WTC11 (cell line): ENCODE measurements around the gene PLEKHH2. TPM values are rescaled to one million over a fixed set of nuclear protein-coding genes. Genes with fewer than 3 reads are reported as not detected.

Source experiments
- ATAC-seq: fragments of 200-7000 bp; cut with Tn5 transposase; 2 replicates; pipeline ENCODE4 v1.10.0; 2021; ENCODE audit warnings: mild to moderate bottlenecking, moderate library complexity
- CTCF ChIA-PET: fragments of 300-600 bp; sonication (Branson Sonifier 250); formaldehyde crosslinking; loops from one replicate; lab custom pipeline; 2021; ENCODE audit warnings: antibody characterized with exemption; lab: Charles Lee
- POLR2A ChIA-PET: fragments of 350-600 bp; sonication (Branson Sonifier 250); formaldehyde crosslinking; loops from one replicate; lab custom pipeline; 2021; ENCODE audit warnings: antibody characterized with exemption; lab: Charles Lee
- DNase-seq: peaks from one replicate; pipeline ENCODE4 v3.0.0; 2021; ENCODE audit warnings: low spot score
- H3K27ac Mint-ChIP-seq: 2 replicates; pipeline ENCODE4 v1.8.0; 2021; ENCODE audit warnings: mixed read lengths
- H3K27me3 Mint-ChIP-seq: 2 replicates; pipeline ENCODE4 v1.8.0; 2021; ENCODE audit warnings: low read depth, mild to moderate bottlenecking, moderate library complexity, mixed read lengths
- H3K36me3 Mint-ChIP-seq: 2 replicates; pipeline ENCODE4 v1.8.0; 2021; ENCODE audit warnings: mixed read lengths
- H3K4me1 Mint-ChIP-seq: 2 replicates; pipeline ENCODE4 v1.8.0; 2022; ENCODE audit warnings: mixed read lengths
- H3K4me3 Mint-ChIP-seq: 2 replicates; pipeline ENCODE4 v1.8.0; 2021; ENCODE audit warnings: mild to moderate bottlenecking, moderate library complexity, mixed read lengths
- H3K9me3 Mint-ChIP-seq: 2 replicates; pipeline ENCODE4 v1.8.0; 2021; ENCODE audit warnings: mixed read lengths
- CDX4 ChIP-seq: fragments of 250-450 bp; sonication (Bioruptor Pico); IDR thresholded peaks from 2 replicates; pipeline ENCODE4 v1.9.0; 2021; ENCODE audit warnings: moderate library complexity, mild to moderate bottlenecking, inconsistent platforms, borderline replicate concordance
- CREB1 ChIP-seq: sonication (generic); formaldehyde crosslinking; IDR thresholded peaks from 2 replicates; pipeline ENCODE4 v1.8.0; 2023; ENCODE audit warnings: mild to moderate bottlenecking, missing genetic modification reagents
- ERG ChIP-seq: fragments of 250-450 bp; sonication (Bioruptor Pico); IDR thresholded peaks from 2 replicates; pipeline ENCODE4 v1.8.0; 2021; ENCODE audit warnings: mild to moderate bottlenecking
- JAZF1 ChIP-seq: fragments of 250-450 bp; sonication (Bioruptor Pico); IDR thresholded peaks from 2 replicates; pipeline ENCODE4 v1.9.0; 2021; ENCODE audit warnings: moderate library complexity, mild to moderate bottlenecking, inconsistent platforms
- KAT7 ChIP-seq: sonication (generic); formaldehyde crosslinking; IDR thresholded peaks from 2 replicates; pipeline ENCODE4 v1.8.1; 2023; ENCODE audit warnings: missing genetic modification reagents, mild to moderate bottlenecking, borderline replicate concordance
- MYBL2 ChIP-seq: sonication (generic); formaldehyde crosslinking; IDR thresholded peaks from 2 replicates; pipeline ENCODE4 v1.8.1; 2023; ENCODE audit warnings: mild to moderate bottlenecking, moderate library complexity, missing genetic modification reagents
- OVOL2 ChIP-seq: fragments of 250-450 bp; sonication (Bioruptor Pico); IDR thresholded peaks from 2 replicates; pipeline ENCODE4 v1.9.0; 2021; ENCODE audit warnings: mild to moderate bottlenecking, borderline replicate concordance
- RELA ChIP-seq: sonication (generic); formaldehyde crosslinking; IDR thresholded peaks from 2 replicates; pipeline ENCODE4 v1.8.1; 2022; ENCODE audit warnings: missing genetic modification reagents, mild to moderate bottlenecking, borderline replicate concordance
- SMAD4 ChIP-seq: sonication (generic); formaldehyde crosslinking; IDR thresholded peaks from 2 replicates; pipeline ENCODE4 v1.8.0; 2022; ENCODE audit warnings: mild to moderate bottlenecking, missing genetic modification reagents
- STAT6 ChIP-seq: sonication (generic); formaldehyde crosslinking; conservative IDR thresholded peaks from 2 replicates; pipeline ENCODE4 v1.8.1; 2023; ENCODE audit warnings: mild to moderate bottlenecking, low read depth, missing genetic modification reagents, moderate library complexity
- TEAD1 ChIP-seq: sonication (generic); formaldehyde crosslinking; IDR thresholded peaks from 2 replicates; pipeline ENCODE4 v1.8.0; 2022; ENCODE audit warnings: mild to moderate bottlenecking, missing genetic modification reagents
- ZBTB21 ChIP-seq: sonication (generic); formaldehyde crosslinking; IDR thresholded peaks from 2 replicates; pipeline ENCODE4 v1.8.1; 2023; ENCODE audit warnings: mild to moderate bottlenecking, missing genetic modification reagents, borderline replicate concordance
- ZNF263 ChIP-seq: sonication (generic); formaldehyde crosslinking; IDR thresholded peaks from 2 replicates; pipeline ENCODE4 v1.8.1; 2022; ENCODE audit warnings: low read depth, mild to moderate bottlenecking, moderate library complexity, missing genetic modification reagents
- ZNF423 ChIP-seq: fragments of 250-450 bp; sonication (Bioruptor Pico); IDR thresholded peaks from 2 replicates; pipeline ENCODE4 v2.1.2; 2022; ENCODE audit warnings: mild to moderate bottlenecking, moderate library complexity
- total RNA-seq: library from RNA; stranded (reverse); gene quantifications from 3 replicates; pipeline ENCODE4 v1.2.3, GENCODE V29; 2021
- TF ChIP-seq, protein P1 (sequence below): sonication (generic); formaldehyde crosslinking; IDR thresholded peaks from 2 replicates; pipeline ENCODE4 v1.8.1; 2023; ENCODE audit warnings: mild to moderate bottlenecking, moderate library complexity, missing genetic modification reagents
- TF ChIP-seq, protein P2 (sequence below): sonication (generic); formaldehyde crosslinking; IDR thresholded peaks from 2 replicates; pipeline ENCODE4 v1.8.1; 2023; ENCODE audit warnings: mild to moderate bottlenecking, missing genetic modification reagents, moderate library complexity

PLEKHH2 gene
- total RNA-seq, 1 experiment from 2014 or later, result 5.8 TPM

GRCh38 chr2:43778233-43778632, 141.2 kb downstream of the PLEKHH2 start (continued):
- no peak for TF ChIP-seq STAT6 (CRISPR knock-in tag)

DNA sequence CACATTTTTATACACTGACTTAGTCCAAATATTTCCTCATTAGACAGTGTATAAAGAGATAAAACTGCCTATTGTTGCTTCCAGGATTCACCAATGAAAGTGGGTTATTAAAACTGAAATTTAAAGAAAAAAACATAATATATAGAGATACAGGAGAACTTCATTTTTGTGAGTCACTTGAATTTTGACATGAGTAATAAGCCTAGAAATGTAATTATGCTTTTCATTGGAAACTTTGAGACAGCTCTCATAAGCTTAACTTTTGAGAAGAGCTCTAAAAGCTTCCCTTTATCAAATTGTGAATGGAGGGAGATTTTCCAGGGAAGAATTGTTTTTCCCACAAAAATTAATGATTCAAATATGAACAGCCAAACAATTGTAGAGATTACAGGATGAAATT, 150.8 kb downstream of the PLEKHH2 start:
- Mint-ChIP-seq H3K27me3 (no peaks in the 10 kb centered on the region), H3K4me3 (no peak overlapping the region), H3K9me3 (no peaks in the 10 kb centered on the region), H3K27ac (no peak overlapping the region), H3K36me3 (no peaks in the 10 kb centered on the region), H3K4me1 (no peaks in the 10 kb centered on the region)
- CTCF ChIA-PET, result no interaction called here
- DNase-seq, result no peak
- ATAC-seq, result no peak
- POLR2A ChIA-PET, result no interaction called here
- TF ChIP-seq CREB1 (no peak), ZNF263 (CRISPR knock-in tag) (no peak), RELA (CRISPR knock-in tag) (no peak), MYBL2 (CRISPR knock-in tag) (no peak), ERG (no peak), JAZF1 (CRISPR knock-in tag) (no peak), ZNF423 (CRISPR knock-in tag) (no peak), SMAD4 (CRISPR knock-in tag) (no peak), OVOL2 (CRISPR knock-in tag) (no peak)
- TF ChIP-seq, protein P1, sequence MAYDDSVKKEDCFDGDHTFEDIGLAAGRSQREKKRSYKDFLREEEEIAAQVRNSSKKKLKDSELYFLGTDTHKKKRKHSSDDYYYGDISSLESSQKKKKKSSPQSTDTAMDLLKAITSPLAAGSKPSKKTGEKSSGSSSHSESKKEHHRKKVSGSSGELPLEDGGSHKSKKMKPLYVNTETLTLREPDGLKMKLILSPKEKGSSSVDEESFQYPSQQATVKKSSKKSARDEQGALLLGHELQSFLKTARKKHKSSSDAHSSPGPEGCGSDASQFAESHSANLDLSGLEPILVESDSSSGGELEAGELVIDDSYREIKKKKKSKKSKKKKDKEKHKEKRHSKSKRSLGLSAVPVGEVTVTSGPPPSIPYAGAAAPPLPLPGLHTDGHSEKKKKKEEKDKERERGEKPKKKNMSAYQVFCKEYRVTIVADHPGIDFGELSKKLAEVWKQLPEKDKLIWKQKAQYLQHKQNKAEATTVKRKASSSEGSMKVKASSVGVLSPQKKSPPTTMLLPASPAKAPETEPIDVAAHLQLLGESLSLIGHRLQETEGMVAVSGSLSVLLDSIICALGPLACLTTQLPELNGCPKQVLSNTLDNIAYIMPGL (CRISPR knock-in tag), result no peak
- TF ChIP-seq, protein P2, sequence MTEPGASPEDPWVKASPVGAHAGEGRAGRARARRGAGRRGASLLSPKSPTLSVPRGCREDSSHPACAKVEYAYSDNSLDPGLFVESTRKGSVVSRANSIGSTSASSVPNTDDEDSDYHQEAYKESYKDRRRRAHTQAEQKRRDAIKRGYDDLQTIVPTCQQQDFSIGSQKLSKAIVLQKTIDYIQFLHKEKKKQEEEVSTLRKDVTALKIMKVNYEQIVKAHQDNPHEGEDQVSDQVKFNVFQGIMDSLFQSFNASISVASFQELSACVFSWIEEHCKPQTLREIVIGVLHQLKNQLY (CRISPR knock-in tag), result no peak

DNA sequence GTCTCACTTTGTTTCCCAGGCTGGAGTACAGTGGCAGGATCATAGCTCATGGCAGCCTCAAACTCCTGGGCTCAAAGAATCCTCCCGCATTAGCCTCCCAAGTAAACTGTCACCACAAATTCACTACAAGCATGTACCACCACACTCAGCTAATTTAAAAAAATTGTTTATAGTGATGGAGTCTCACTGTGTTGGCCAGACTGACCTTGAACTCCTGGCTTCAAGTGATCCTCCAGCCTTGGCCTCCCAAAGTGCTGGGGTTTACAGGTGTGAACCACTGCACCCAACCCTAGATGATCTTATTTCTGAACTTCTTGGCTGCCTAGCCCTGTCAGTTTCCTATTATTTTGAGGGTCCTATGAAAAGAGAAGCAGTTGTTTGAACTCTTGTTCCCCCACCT, 151.6 kb downstream of the PLEKHH2 start:
- Mint-ChIP-seq H3K9me3 (no peaks in the 10 kb centered on the region), H3K27me3 (no peaks in the 10 kb centered on the region), H3K4me3 (no peak overlapping the region), H3K27ac (no peak overlapping the region), H3K4me1 (no peaks in the 10 kb centered on the region), H3K36me3 (no peaks in the 10 kb centered on the region)
- TF ChIP-seq ZBTB21 (CRISPR knock-in tag) (no peak), CDX4 (CRISPR knock-in tag) (no peak), KAT7 (CRISPR knock-in tag) (no peak), TEAD1 (CRISPR knock-in tag) (no peak)
- TF ChIP-seq, protein P1 (CRISPR knock-in tag), result no peak
- ChIA-PET POLR2A (no interaction called here), CTCF (no interaction called here)
- DNase-seq, result no peak
- no peak for ATAC-seq
